ENCODE measurements around the gene HEATR9.

HEATR9 gene

GRCh38 chr17:35866341-35866950 is 2.2 kb downstream of the HEATR9 start:
- no peak for DNase-seq (ENCODE audit: low spot score)

- no peak for DNase-seq (ENCODE audit: low spot score)
Observed at GRCh38 chr17:35865412-35866340, 3.0 kb downstream of the HEATR9 start.

- DNase-seq (ENCODE audit: low spot score): no peak
Observed at GRCh38 chr17:35864853-35865252, 3.8 kb downstream of the HEATR9 start.

GRCh38 chr17:35856603-35857002 is 12.1 kb downstream of the HEATR9 start:
- DNase-seq (ENCODE audit: low spot score): no peak

GRCh38 chr17:35855965-35856364 is 12.7 kb downstream of the HEATR9 start:
- no peak for DNase-seq (ENCODE audit: low spot score)

- peak; percentile 75 for DNase-seq (ENCODE audit: low spot score)
Observed at GRCh38 chr17:35849469-35850348, 19.0 kb downstream of the HEATR9 start.

DNA sequence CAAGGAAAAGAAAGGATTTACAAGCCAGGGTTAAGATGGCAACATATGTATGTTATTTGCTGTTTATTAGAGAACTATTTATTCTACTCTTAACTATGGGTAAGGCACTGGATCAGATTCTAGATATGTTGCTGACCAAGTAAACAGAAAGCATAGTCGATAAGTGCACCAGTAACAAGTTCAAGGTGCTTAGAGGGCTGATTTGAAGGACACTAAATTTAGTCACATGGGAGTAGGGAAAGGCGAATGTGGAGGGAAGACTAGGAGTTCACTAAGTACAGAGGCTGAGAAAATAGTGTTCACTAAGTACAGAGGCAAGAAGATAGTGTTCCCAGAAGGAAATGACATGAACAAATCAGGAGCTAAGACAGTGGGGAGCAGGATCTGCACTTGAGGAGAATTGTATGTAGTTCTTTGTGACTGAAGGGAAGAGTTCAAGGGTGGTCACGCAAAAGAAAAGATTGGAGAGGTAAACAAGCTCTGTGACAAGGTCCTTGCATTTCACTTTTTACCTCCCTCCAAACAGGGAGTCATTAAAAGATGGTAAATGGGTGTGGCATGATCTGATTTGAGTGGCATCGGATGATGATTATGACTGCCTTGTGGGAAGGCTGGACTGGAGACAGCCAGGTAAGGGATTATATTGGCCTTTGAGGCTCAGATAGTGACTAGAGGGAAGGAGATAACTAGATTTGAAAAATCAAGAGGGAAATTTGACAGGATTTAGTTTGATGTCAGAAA is 20.9 kb downstream of the HEATR9 start:
- DNase-seq (ENCODE audit: low spot score): no peak

DNA sequence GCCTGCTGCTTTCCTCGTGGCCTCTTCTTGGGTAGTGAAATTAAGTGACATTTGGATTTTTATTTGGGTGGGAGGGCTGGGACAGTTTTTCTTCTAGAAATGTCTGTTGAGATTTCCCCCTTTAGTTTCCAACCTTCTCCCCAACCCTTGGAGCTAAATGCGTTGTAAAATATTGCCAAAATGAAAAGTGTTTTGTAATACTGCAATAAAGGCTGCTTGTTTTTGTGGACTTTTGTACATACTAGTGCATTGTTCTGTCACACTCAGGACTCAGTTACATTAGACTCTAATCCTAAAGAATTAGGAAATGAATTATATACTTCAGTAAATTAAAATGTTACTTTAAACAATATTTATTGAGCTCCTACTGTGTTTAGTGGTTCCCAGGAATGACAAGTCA is 21.7 kb downstream of the HEATR9 start:
- no peak for DNase-seq (ENCODE audit: low spot score)

DNA sequence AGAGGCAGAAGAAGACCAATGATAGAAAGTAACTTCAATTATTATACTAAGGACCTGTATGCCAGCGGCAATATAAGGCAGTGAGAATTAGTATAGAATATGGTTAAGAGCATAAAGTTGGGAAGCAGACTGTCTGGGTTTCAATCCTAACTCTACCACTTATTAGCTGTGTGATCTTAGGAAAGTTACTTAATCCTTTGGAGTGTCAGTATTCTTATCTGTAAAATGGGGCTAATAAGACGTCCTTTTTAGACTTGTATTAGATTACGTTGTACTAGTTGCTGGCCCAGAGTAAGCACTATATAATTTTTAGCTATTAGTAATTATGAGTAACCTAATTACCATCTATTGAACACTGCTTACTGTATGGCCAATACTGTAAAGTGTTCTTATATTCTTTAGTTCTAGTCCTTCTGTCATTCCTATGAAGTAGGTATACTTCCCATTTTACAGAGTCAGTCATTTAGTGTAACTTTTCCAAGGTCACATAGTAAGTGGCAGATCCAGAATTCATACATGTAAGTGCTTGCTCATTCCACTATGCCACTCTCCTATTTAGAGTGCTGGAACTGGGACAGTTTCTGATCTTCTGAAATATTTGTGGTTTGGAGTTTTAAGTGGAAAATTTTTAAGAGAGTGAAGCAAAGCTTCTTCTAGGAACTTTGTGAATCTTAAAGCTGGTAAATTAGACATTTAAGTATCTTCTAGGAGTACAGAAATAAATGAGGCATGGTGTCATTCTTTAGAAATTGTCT is 22.5 kb downstream of the HEATR9 start:
- DNase-seq (ENCODE audit: low spot score): no peak

DNA sequence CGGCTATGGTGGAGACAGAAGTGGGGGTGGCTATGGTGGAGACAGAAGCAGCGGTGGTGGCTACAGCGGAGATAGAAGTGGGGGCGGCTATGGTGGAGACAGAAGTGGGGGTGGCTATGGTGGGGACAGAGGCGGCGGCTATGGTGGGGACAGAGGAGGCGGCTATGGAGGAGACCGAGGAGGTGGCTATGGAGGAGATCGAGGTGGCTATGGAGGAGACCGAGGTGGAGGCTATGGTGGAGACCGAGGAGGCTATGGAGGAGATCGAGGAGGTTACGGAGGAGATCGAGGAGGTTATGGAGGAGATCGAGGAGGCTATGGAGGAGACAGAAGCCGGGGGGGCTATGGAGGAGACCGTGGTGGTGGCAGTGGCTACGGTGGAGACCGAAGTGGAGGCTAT is 24.1 kb downstream of the HEATR9 start:
- no peak for DNase-seq (ENCODE audit: low spot score)

GRCh38 chr17:35843698-35844097 is 25.0 kb downstream of the HEATR9 start:
- DNase-seq (ENCODE audit: low spot score): no peak

DNA sequence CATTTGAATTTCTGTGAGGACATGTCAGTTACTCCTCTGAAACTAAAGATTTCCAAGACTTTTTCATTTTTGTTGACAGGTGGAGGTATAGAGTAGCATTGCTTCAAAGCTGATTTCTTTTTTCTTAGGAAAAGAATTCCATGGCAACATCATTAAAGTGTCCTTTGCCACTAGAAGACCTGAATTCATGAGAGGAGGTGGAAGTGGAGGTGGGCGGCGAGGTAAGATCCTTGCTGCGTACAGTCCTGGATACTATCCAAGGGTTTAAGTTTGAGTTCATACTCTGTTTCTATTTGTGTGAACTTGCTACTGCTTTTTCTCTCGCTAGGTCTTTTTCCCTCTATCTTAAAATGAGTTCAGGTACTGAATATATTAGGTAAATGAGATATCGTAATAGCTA is 26.5 kb downstream of the HEATR9 start:
- no peak for DNase-seq (ENCODE audit: low spot score)

DNA sequence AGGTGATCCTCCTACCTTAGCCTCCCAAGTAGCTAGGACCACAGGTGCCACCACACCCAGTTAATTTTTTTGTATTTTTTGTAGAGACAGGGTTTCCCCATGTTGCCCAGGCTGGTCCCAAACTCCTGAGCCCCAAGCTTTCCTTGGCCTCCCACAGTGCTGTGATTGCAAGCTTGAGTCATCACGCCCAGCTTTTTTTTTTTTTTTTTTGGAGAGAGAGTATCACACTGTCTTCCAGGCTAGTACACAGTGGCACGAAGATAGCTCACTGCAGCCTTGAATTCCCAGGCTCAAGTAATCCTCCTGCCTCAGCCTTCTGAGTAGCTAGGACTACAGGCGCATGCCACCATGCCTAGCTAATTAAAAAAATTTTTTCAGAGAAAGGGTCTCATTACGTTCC is 27.2 kb downstream of the HEATR9 start:
- DNase-seq (ENCODE audit: low spot score): no peak

GRCh38 chr17:35841101-35841500 is 27.6 kb downstream of the HEATR9 start:
- DNase-seq (ENCODE audit: low spot score): no peak

GRCh38 chr17:35825206-35825605 is 43.5 kb downstream of the HEATR9 start:
- DNase-seq (ENCODE audit: low spot score): no peak

DNA sequence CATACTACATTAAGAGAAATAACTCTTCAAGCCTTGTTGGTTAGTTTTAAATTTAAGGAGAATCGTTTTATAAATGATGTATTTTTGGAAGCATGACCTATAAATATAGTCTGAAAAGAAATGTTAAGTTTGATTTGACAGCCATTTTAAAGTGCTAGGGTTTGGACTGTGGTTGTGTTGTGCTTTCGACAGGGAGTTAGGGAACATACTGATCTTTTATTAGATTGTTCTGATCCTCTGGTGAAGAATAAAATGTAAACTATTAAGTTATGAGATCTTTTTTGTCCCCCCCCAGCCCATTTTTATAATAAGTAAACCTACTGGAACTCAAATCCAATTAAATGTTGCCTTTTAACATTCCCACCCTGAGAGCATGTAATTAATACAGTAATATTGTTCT is 47.4 kb downstream of the HEATR9 start:
- DNase-seq (ENCODE audit: low spot score): no peak

DNA sequence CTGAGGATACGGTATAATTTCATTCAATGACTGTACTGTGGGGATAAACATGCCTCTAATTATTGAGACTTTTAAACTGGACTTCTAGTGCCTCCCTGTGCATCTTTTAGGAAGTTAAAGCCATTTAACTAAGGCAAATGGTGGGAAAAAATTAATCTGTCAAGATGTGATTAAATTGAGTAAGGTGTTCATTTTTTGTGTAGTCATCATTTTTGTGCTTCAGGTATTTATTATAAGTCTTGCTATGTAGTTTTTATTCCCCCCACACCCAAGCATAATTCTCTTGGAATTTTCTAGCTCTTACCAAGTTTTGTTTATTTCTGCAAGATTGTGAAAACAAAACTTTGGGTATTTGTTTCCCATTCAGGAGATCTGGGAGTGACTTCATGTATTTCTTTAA is 49.2 kb downstream of the HEATR9 start:
- DNase-seq (ENCODE audit: low spot score): no peak

- no peak for DNase-seq (ENCODE audit: low spot score)
Observed at GRCh38 chr17:35817196-35817595, 51.5 kb downstream of the HEATR9 start.

DNA sequence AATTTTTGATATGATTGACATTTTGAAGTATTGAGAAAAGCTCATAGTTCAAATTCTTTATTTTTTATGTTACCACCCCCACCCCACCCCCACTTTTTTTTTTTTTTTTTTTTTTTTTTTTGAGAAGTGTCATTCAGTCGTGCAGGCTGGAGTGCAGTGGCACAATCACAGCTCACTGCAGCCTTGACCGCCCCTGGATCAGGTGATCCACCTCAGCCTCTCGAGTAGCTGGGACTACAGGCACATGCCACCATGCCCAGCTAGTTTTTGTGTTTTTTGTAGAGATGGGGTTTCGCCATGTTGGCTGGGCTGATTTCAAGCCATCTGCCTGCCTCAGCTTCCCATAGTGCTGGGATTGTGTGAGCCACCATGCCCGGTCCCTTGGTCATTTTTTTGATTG is 52.0 kb downstream of the HEATR9 start:
- no peak for DNase-seq (ENCODE audit: low spot score)

- no peak for DNase-seq (ENCODE audit: low spot score)
Observed at GRCh38 chr17:35812456-35812855, 56.2 kb downstream of the HEATR9 start.

GRCh38 chr17:35811759-35812158 is 56.9 kb downstream of the HEATR9 start:
- DNase-seq (ENCODE audit: low spot score): no peak
